Uterus (tissue), 4 donors: ENCODE data around the gene MRPS6. TPM values are rescaled to one million over a fixed set of nuclear protein-coding genes. Genes with fewer than 3 reads are reported as not detected.

ENCODE experiments used
- DNase-seq, 2 donors: peaks; one replicate each; pipeline ENCODE4 v3.0.0-alpha.2; 2019 to 2020
- H3K27ac ChIP-seq, 2 donors: fragments of 200-600 bp; sonication (generic); 1 replicate in 1 of 2; 2 replicates in 1 of 2; pipeline ENCODE4 v1.5.1; 2016 to 2018
- H3K27me3 ChIP-seq, 2 donors: fragments of 200-600 bp; sonication (generic); one replicate each; pipeline ENCODE4 v1.5.1; 2018 to 2019; ENCODE audit warnings: control low read depth in 1 of 2
- H3K36me3 ChIP-seq, 2 donors: fragments of 200-600 bp; sonication (generic); one replicate each; pipeline ENCODE4 v1.5.1; 2019; ENCODE audit warnings: control low read depth in 1 of 2
- H3K4me1 ChIP-seq, 2 donors: fragments of 200-600 bp; sonication (generic); one replicate each; pipeline ENCODE4 v1.5.1; 2018 to 2019; ENCODE audit warnings: control low read depth in 1 of 2
- H3K4me3 ChIP-seq, 2 donors: fragments of 200-600 bp; sonication (generic); 1 replicate in 1 of 2; 2 replicates in 1 of 2; pipeline ENCODE4 v1.5.1; 2018 to 2019; ENCODE audit warnings: mild to moderate bottlenecking in 1 of 2
- H3K9me3 ChIP-seq, 2 donors: fragments of 200-600 bp; sonication (generic); one replicate each; pipeline ENCODE4 v1.5.1; 2019; ENCODE audit warnings: control low read depth in 1 of 2
- CTCF ChIP-seq, 4 experiments: fragments of 200-600 bp in 2 of 4; fragments of 450-650 bp in 2 of 4; sonication (generic) in 2 of 4; IDR thresholded peaks; one replicate each; pipeline ENCODE4 v1.5.1; 2016 to 2019; ENCODE audit warnings: antibody characterized with exemption in 4 of 4, mild to moderate bottlenecking in 2 of 4, moderate library complexity in 1 of 4
- POLR2A ChIP-seq, 2 donors: fragments of 450-650 bp; IDR thresholded peaks; one replicate each; pipeline ENCODE4 v1.6.1; 2016; ENCODE audit warnings: antibody characterized with exemption in 2 of 2, mild to moderate bottlenecking in 1 of 2, moderate library complexity in 1 of 2
- intact Hi-C: fragments of 100-400 bp; cut with DNase I; formaldehyde crosslinking; loops from one replicate; pipeline ENCODE4 v1.15.1; 2023; ENCODE audit warnings: low total_unique reads
- total RNA-seq, 4 donors: library from RNA; depleted of rRNA in 3 of 4; stranded (reverse); fragments of >200 nt in 3 of 4; gene quantifications; one replicate each; pipeline versions ENCODE4 v1.1.0 to v1.2.4, GENCODE V29; 2014 to 2023
- donor health status: DM: yes; HTN: yes; CAD: no.

Gene MRPS6
- total RNA-seq, 4 donors from 2014 or later = 9.0 to 75.6 (median 33.5) TPM

GRCh38 chr21:34071683-34072082 is 1.7 kb upstream of the MRPS6 start:
- no peak for TF ChIP-seq POLR2A (IDR thresholded peaks at IDR 0.05)
- TF ChIP-seq CTCF (IDR thresholded peaks at IDR 0.05) = no peak
- DNase-seq = no peak
- peaks cover 0 to 16% of the 10 kb centered on the region in 2 donors for H3K4me1 ChIP-seq
- peak overlapping the region; percentile 92 to 99 for H3K27ac ChIP-seq
- no peaks in the 10 kb centered on the region for H3K9me3 ChIP-seq
- intact Hi-C loops = loop anchor here (10.0 kb wide), 1 partner anchor 127 kb away; no protein-coding TSS in a partner anchor
- H3K27me3 ChIP-seq = no peaks in the 10 kb centered on the region
- no peaks in the 10 kb centered on the region for H3K36me3 ChIP-seq
- no peak overlapping the region for H3K4me3 ChIP-seq

GRCh38 chr21:34072145-34073031 is 990 bp upstream of the MRPS6 start:
- intact Hi-C loops = loop anchor here (10.0 kb wide), 1 partner anchor 128 kb away; no protein-coding TSS in a partner anchor

GRCh38 chr21:34073749-34074282 is 438 bp downstream of the MRPS6 start:
- Histone ChIP-seq H3K9me3 (no peaks in the 10 kb centered on the region), H3K27me3 (no peaks in the 10 kb centered on the region), H3K27ac (peak overlapping the region; percentile 93 to 99), H3K4me3 (peak overlapping the region; percentile 65 to 92), H3K36me3 (no peaks in the 10 kb centered on the region), H3K4me1 (peaks cover 0 to 25% of the 10 kb centered on the region in 2 donors)
- TF ChIP-seq CTCF (IDR thresholded peaks at IDR 0.05) = no peak
- no peak for TF ChIP-seq POLR2A (IDR thresholded peaks at IDR 0.05)
- intact Hi-C loops = loop anchor here (10.0 kb wide), 1 partner anchor 129 kb away; no protein-coding TSS in a partner anchor
- no peak for DNase-seq

More at GRCh38 chr21:34072145-34073031, 990 bp upstream of the MRPS6 start:
- no peak for TF ChIP-seq CTCF (IDR thresholded peaks at IDR 0.05)
- TF ChIP-seq POLR2A (IDR thresholded peaks at IDR 0.05) = no peak
- peak overlapping the region; percentile 24 to 92 for H3K4me3 ChIP-seq
- no peaks in the 10 kb centered on the region for H3K27me3 ChIP-seq
- H3K9me3 ChIP-seq = no peaks in the 10 kb centered on the region
- no peaks in the 10 kb centered on the region for H3K36me3 ChIP-seq
- H3K27ac ChIP-seq = peak overlapping the region; percentile 92 to 99
- H3K4me1 ChIP-seq = peaks cover 0 to 20% of the 10 kb centered on the region in 2 donors
- peak in 1 of 2 donors; percentile 43 for DNase-seq

GRCh38 chr21:34074283-34075090 is 1.1 kb downstream of the MRPS6 start:
- no peaks in the 10 kb centered on the region for H3K36me3 ChIP-seq
- TF ChIP-seq POLR2A (IDR thresholded peaks at IDR 0.05) (no peak), CTCF (IDR thresholded peaks at IDR 0.05) (no peak)
- no peak for DNase-seq
- H3K9me3 ChIP-seq = no peaks in the 10 kb centered on the region
- H3K4me1 ChIP-seq = peaks cover 0 to 25% of the 10 kb centered on the region in 2 donors
- H3K27me3 ChIP-seq = no peaks in the 10 kb centered on the region
- intact Hi-C loops = loop anchor here (10.0 kb wide), 1 partner anchor 130 kb away; no protein-coding TSS in a partner anchor
- peak overlapping the region in 1 of 2 donors; percentile 99 for H3K27ac ChIP-seq
- H3K4me3 ChIP-seq = peak overlapping the region; percentile 65 to 92
